ENCODE results near the gene LPIN1. TPM values are rescaled to one million over a fixed set of nuclear protein-coding genes. Genes with fewer than 3 reads are reported as not detected.

The LPIN1 gene
- total and polyA plus RNA-seq, 2 of the 8 experiments (the other 6 are each of a cell fraction or from before 2014, with no cell fraction given) = 4.3 to 9.8 TPM

DNA sequence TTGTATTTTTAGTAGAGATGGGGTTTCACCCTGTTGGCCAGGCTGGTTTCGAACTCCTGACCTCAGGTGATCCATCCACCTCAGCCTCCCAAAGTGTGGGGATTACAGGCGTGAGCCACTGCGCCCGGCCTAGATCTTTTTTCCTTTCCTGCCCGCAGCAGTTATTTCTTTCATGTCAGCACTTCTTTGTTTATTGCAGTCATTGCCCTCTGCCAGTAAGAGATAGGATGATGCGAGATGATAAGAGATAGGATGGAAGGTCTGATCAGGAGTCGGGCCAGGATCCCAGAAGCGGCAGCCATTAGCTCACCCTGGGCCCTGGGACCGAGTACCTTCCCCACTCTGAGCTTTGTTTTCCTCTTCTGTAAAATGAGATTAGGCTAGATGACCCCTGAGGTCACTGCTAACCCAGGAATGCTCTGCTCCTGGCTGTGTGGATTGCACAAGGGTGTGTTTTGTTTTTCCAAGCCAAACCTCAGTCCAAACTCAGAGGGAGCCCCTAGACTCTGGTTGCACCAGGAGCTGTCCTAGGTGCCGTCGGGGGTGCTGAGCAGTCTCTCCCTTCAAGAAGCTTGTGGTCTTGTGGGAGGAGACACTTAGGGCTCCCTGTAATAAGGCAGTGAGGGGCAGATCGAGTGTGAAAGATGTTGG, 63.3 kb downstream of the LPIN1 start (continued):
- TF ChIP-seq CBX8 (IDR thresholded peaks at IDR 0.05; ENCODE audit: borderline replicate concordance, low read depth, low read length) (no peak), SAP30 (IDR thresholded peaks at IDR 0.05; ENCODE audit: insufficient read depth, insufficient replicate concordance, low read length) (no peak)

All from H1 (cell line).